ENCODE results near the gene CBLB.

GRCh38 chr3:105868742-105869530 is at the start of gene CBLB:
- no peak for TF ChIP-seq CTCF (conservative IDR thresholded peaks at IDR 0.05; ENCODE audit: low read length)
- TF ChIP-seq EZH2phosphoT487 (IDR thresholded peaks at IDR 0.05; ENCODE audit: borderline replicate concordance, low read depth, low read length), result no peak

All from OCI-LY7 (cell line).